NK-92 (cell line): ENCODE data around the gene CLHC1.
"Not testable (repeated sequence)": the region's sequence is repeated elsewhere in the genome, so short reads cannot be mapped to it uniquely, and the experiment has no call there.

Experiments
- DNase-seq: peaks from one replicate; lab custom pipeline; 2025; ENCODE audit not compliant: unreplicated experiment; lab: John Stamatoyannopoulos, UW

Gene CLHC1

GRCh38 chr2:55154525-55155030, 77.5 kb downstream of the CLHC1 start:
- DNase-seq, result no peak

- no peak for DNase-seq
Observed at GRCh38 chr2:55153584-55154299, 78.4 kb downstream of the CLHC1 start.

GRCh38 chr2:55152475-55153412, 79.3 kb downstream of the CLHC1 start:
- no peak for DNase-seq

GRCh38 chr2:55151733-55152433, 80.2 kb downstream of the CLHC1 start:
- no peak for DNase-seq

- DNase-seq, result no peak
Observed at GRCh38 chr2:55150834-55151233, 81.3 kb downstream of the CLHC1 start.

GRCh38 chr2:55148269-55148668, 83.8 kb downstream of the CLHC1 start:
- no peak for DNase-seq

GRCh38 chr2:55147531-55147930, 84.6 kb downstream of the CLHC1 start:
- DNase-seq, result no peak

- DNase-seq, result no peak
Observed at GRCh38 chr2:55147041-55147440, 85.1 kb downstream of the CLHC1 start.

GRCh38 chr2:55146263-55146662, 85.8 kb downstream of the CLHC1 start:
- DNase-seq, result no peak

GRCh38 chr2:55144922-55145820, 86.9 kb downstream of the CLHC1 start:
- no peak for DNase-seq

GRCh38 chr2:55143706-55144105, 88.4 kb downstream of the CLHC1 start:
- not testable (repeated sequence) for DNase-seq

GRCh38 chr2:55142518-55142917, 89.6 kb downstream of the CLHC1 start:
- DNase-seq, result no peak

- no peak for DNase-seq
Observed at GRCh38 chr2:55141572-55142413, 90.3 kb downstream of the CLHC1 start.

- no peak for DNase-seq
Observed at GRCh38 chr2:55140316-55141219, 91.5 kb downstream of the CLHC1 start.

GRCh38 chr2:55139305-55139704, 92.8 kb downstream of the CLHC1 start:
- no peak for DNase-seq

GRCh38 chr2:55138882-55139229, 93.2 kb downstream of the CLHC1 start:
- DNase-seq, result no peak

GRCh38 chr2:55138014-55138881, 93.8 kb downstream of the CLHC1 start:
- no peak for DNase-seq
